IMR-90 (cell line): Measurements from ENCODE around the gene CD70. TPM values are rescaled to one million over a fixed set of nuclear protein-coding genes. Genes with fewer than 3 reads are reported as not detected.

ENCODE experiments used
- ATAC-seq: fragments of 200-7000 bp; cut with Tn5 transposase; 2 replicates; pipeline ENCODE4 v1.9.1; 2020; ENCODE audit warnings: low read depth, mild to moderate bottlenecking, moderate library complexity
- BruUV-seq: library from RNA; stranded (reverse); fragments of 400-500 nt; replicated peaks from 2 replicates; lab custom pipeline; 2021; lab: Mats Ljungman, UMichigan
- CTCF ChIA-PET: fragments of 300-600 bp; formaldehyde crosslinking; extraction: SDS; loops from one replicate; lab custom pipeline; 2021; ENCODE audit warnings: antibody characterized with exemption; lab: Yijun Ruan, JAX
- POLR2A ChIA-PET: fragments of 300-600 bp; sonication (Branson Sonifier 250); formaldehyde crosslinking; loops from one replicate; lab custom pipeline; 2022; ENCODE audit warnings: antibody characterized with exemption; ENCODE audit not compliant: unreplicated experiment; lab: Charles Lee
- DNase-seq: peaks from one replicate; pipeline ENCODE4 v3.0.0; 2013
- H2AFZ ChIP-seq: replicated peaks from 2 replicates; pipeline ENCODE3; 2013; ENCODE audit warnings: low read length, mild to moderate bottlenecking; ENCODE audit not compliant: poor library complexity
- H2AK5ac ChIP-seq: 2 replicates; pipeline ENCODE4 v1.6.1; 2013; ENCODE audit warnings: low read depth, low read length, inconsistent platforms
- H2AK9ac ChIP-seq: replicated peaks from 2 replicates; pipeline ENCODE3; 2013; ENCODE audit warnings: mild to moderate bottlenecking, low read depth, low read length, moderate library complexity; ENCODE audit not compliant: poor library complexity
- H2BK120ac ChIP-seq: 2 replicates; pipeline ENCODE4 v1.6.1; 2013; ENCODE audit warnings: low read depth, low read length, inconsistent platforms
- H2BK15ac ChIP-seq: 3 replicates; pipeline ENCODE4 v1.6.1; 2013; ENCODE audit warnings: low read depth, low read length, inconsistent platforms
- H2BK20ac ChIP-seq: 2 replicates; pipeline ENCODE4 v1.6.1; 2013; ENCODE audit warnings: low read depth, mild to moderate bottlenecking, inconsistent platforms, low read length, moderate library complexity
- H2BK5ac ChIP-seq: 2 replicates; pipeline ENCODE4 v1.6.1; 2013; ENCODE audit warnings: mild to moderate bottlenecking, low read depth, low read length, inconsistent platforms; ENCODE audit not compliant: poor library complexity, severe bottlenecking
- H3K14ac ChIP-seq: replicated peaks from 2 replicates; pipeline ENCODE4 v1.6.1; 2013; ENCODE audit warnings: low read depth, low read length, inconsistent platforms
- H3K18ac ChIP-seq: 2 replicates; pipeline ENCODE4 v1.6.1; 2013; ENCODE audit warnings: low read depth, low read length, control low read depth
- H3K23ac ChIP-seq: 2 replicates; pipeline ENCODE4 v1.6.1; 2013; ENCODE audit warnings: low read depth, low read length, inconsistent platforms
- H3K27ac ChIP-seq: 2 replicates; pipeline ENCODE4 v1.5.1; 2013; ENCODE audit warnings: mild to moderate bottlenecking, control low read depth, low read length; ENCODE audit not compliant: insufficient read depth
- H3K27me3 ChIP-seq: 2 replicates; pipeline ENCODE4 v1.6.1; 2013; ENCODE audit warnings: low read length; ENCODE audit not compliant: control insufficient read depth, insufficient read depth
- H3K36me3 ChIP-seq: 2 replicates; pipeline ENCODE4 v1.6.1; 2013; ENCODE audit warnings: low read length, mixed read lengths; ENCODE audit not compliant: control insufficient read depth, insufficient read depth
- H3K4ac ChIP-seq: 2 replicates; pipeline ENCODE4 v1.6.1; 2013; ENCODE audit warnings: low read depth, low read length, inconsistent platforms
- H3K4me1 ChIP-seq: 2 replicates; pipeline ENCODE4 v1.6.1; 2013; ENCODE audit warnings: low read length, mixed read lengths; ENCODE audit not compliant: control insufficient read depth, insufficient read depth
- H3K4me2 ChIP-seq: 2 replicates; pipeline ENCODE4 v1.6.1; 2013; ENCODE audit warnings: low read depth, mild to moderate bottlenecking, control low read depth, low read length, moderate library complexity
- H3K4me3 ChIP-seq: 2 replicates; pipeline ENCODE4 v1.5.1; 2013; ENCODE audit warnings: low read depth, mild to moderate bottlenecking, control low read depth, low read length, moderate library complexity; ENCODE audit not compliant: insufficient read depth
- H3K56ac ChIP-seq: 2 replicates; pipeline ENCODE4 v1.6.1; 2013; ENCODE audit warnings: low read length, inconsistent platforms; ENCODE audit not compliant: insufficient read depth; ENCODE audit errors: extremely low read depth
- H3K79me1 ChIP-seq, 2 experiments: 2 replicates each; pipeline ENCODE4 v1.6.1; 2013; ENCODE audit warnings: low read length in 2 of 2, inconsistent platforms in 1 of 2, low read depth in 1 of 2
- H3K9ac ChIP-seq: 2 replicates; pipeline ENCODE4 v1.6.1; 2013; ENCODE audit warnings: low read depth, low read length, control low read depth
- H3K9me1 ChIP-seq: 2 replicates; pipeline ENCODE4 v1.6.1; 2013; ENCODE audit warnings: low read length, inconsistent platforms; ENCODE audit not compliant: insufficient read depth
- H3K9me3 ChIP-seq: 2 replicates; pipeline ENCODE4 v1.6.1; 2013; ENCODE audit warnings: low read length; ENCODE audit not compliant: control insufficient read depth, insufficient read depth
- H4K20me1 ChIP-seq: 2 replicates; pipeline ENCODE4 v1.6.1; 2013; ENCODE audit warnings: low read length, inconsistent platforms; ENCODE audit not compliant: insufficient read depth
- H4K5ac ChIP-seq: 2 replicates; pipeline ENCODE4 v1.6.1; 2013; ENCODE audit warnings: mild to moderate bottlenecking, low read depth, low read length, control low read depth
- H4K8ac ChIP-seq, 2 experiments: 2 replicates each; pipeline ENCODE4 v1.6.1; 2013; ENCODE audit warnings: low read depth in 2 of 2, low read length in 2 of 2, control low read depth in 1 of 2, inconsistent platforms in 1 of 2
- H4K91ac ChIP-seq: 2 replicates; pipeline ENCODE4 v1.6.1; 2013; ENCODE audit warnings: low read depth, low read length, inconsistent platforms; ENCODE audit not compliant: insufficient read depth
- BHLHE40 ChIP-seq: fragments of 150-350 bp; IDR thresholded peaks from 2 replicates; pipeline ENCODE4 v1.6.1; 2016; ENCODE audit warnings: mild to moderate bottlenecking, low read depth, low read length
- CEBPB ChIP-seq: IDR thresholded peaks from 2 replicates; pipeline ENCODE4 v1.6.1; 2012; ENCODE audit warnings: low read depth, low read length, improper control_type of control experiment
- CHD1 ChIP-seq: IDR thresholded peaks from 2 replicates; pipeline ENCODE4 v1.6.1; 2012; ENCODE audit warnings: low read depth, low read length, improper control_type of control experiment
- CTCF ChIP-seq: conservative IDR thresholded peaks from 2 replicates; pipeline ENCODE4 v1.5.1; 2012; ENCODE audit warnings: mild to moderate bottlenecking, low read depth, low read length, improper control_type of control experiment
- ELK1 ChIP-seq: fragments of 150-350 bp; IDR thresholded peaks from 2 replicates; pipeline ENCODE4 v1.6.1; 2016; ENCODE audit warnings: low read depth, mild to moderate bottlenecking, low read length, moderate library complexity, borderline replicate concordance
- FOS ChIP-seq: fragments of 150-350 bp; IDR thresholded peaks from 2 replicates; pipeline ENCODE4 v1.6.1; 2016; ENCODE audit warnings: low read depth, low read length
- MAZ ChIP-seq: IDR thresholded peaks from 2 replicates; pipeline ENCODE4 v1.6.1; 2012; ENCODE audit warnings: low read depth, mild to moderate bottlenecking, low read length, improper control_type of control experiment, moderate library complexity, borderline replicate concordance
- MXI1 ChIP-seq: IDR thresholded peaks from 2 replicates; pipeline ENCODE4 v1.6.1; 2012; ENCODE audit warnings: low read depth, mild to moderate bottlenecking, low read length, moderate library complexity, borderline replicate concordance
- NFE2L2 ChIP-seq: fragments of 150-350 bp; IDR thresholded peaks from 2 replicates; pipeline ENCODE4 v1.6.1; 2016; ENCODE audit warnings: low read depth, mild to moderate bottlenecking, low read length
- POLR2A ChIP-seq: IDR thresholded peaks from 2 replicates; pipeline ENCODE4 v1.6.1; 2012; ENCODE audit warnings: mild to moderate bottlenecking, low read depth, low read length
- RFX5 ChIP-seq: IDR thresholded peaks from 2 replicates; pipeline ENCODE4 v1.8.0; 2012; ENCODE audit warnings: low read depth, mild to moderate bottlenecking, low read length, moderate library complexity
- USF2 ChIP-seq: fragments of 150-350 bp; IDR thresholded peaks from 2 replicates; pipeline ENCODE4 v1.6.1; 2017; ENCODE audit warnings: mild to moderate bottlenecking, antibody characterized with exemption, low read length, low read depth
- WGBS, 2 experiments: methylation state at CpG; one replicate each; pipeline versions ENCODE4 v1.1.5 to v1.1.7; 2013; ENCODE audit warnings: missing lambda C conversion rate in 2 of 2; ENCODE audit not compliant: insufficient read length in 1 of 2; ENCODE audit errors: extremely low coverage in 2 of 2; 5-methylcytosine and 5-hydroxymethylcytosine counted together
- dilution Hi-C: fragments of 300-500 bp; cut with HindIII; formaldehyde crosslinking; loops from one replicate; pipeline ENCODE4 v1.14.3; 2018; ENCODE audit warnings: low sequenced_read_pairs; ENCODE audit not compliant: unreplicated experiment
- in situ Hi-C: fragments of 300-500 bp; cut with MboI; formaldehyde crosslinking; loops from 3 replicates; pipeline ENCODE4 v1.14.3; 2019; ENCODE audit warnings: low sequenced_read_pairs, inconsistent platforms, mixed read lengths
- intact Hi-C: fragments of 100-400 bp; cut with micrococcal nuclease; formaldehyde crosslinking; loops from 2 replicates; pipeline ENCODE4 v1.10.0; 2022
- polyA plus RNA-seq, 3 experiments: library from polyadenylated mRNA; depleted of rRNA; stranded (reverse); fragments of >200 nt; gene quantifications; 2 replicates each; pipeline ENCODE4 v1.2.3, GENCODE V29; 2012; ENCODE audit warnings: low replicate concordance in 1 of 3
- total RNA-seq: library from RNA; depleted of rRNA; stranded (reverse); fragments of >200 nt; gene quantifications from 2 replicates; pipeline ENCODE4 v1.2.3, GENCODE V29; 2012

Gene CD70
- total and polyA plus RNA-seq, 2 of the 4 experiments (the other 2 are of a cell fraction): not detected

GRCh38 chr19:6577476-6578125, 13.3 kb downstream of the CD70 start:
- no peak overlapping the region for H3K9ac ChIP-seq
- WGBS, 2 experiments: no CpG with 5 or more reads among the region's 5 CpGs
- no peak overlapping the region for H3K4ac ChIP-seq
- no peak overlapping the region for H3K14ac ChIP-seq
- CTCF ChIA-PET: no interaction called here
- H2BK5ac ChIP-seq: peak overlapping the region; percentile 68
- H2BK15ac ChIP-seq: no peak overlapping the region
- no peak overlapping the region for H2AK9ac ChIP-seq
- H4K5ac ChIP-seq: no peak overlapping the region
- H4K91ac ChIP-seq: no peak overlapping the region
- peak overlapping the region in 1 of 2 experiments; percentile 42; a peak in 1 of 4 replicates for H4K8ac ChIP-seq
- H3K4me1 ChIP-seq: no peaks in the 10 kb centered on the region
- no peak overlapping the region for H3K27ac ChIP-seq
- DNase-seq: no peak
- H3K23ac ChIP-seq: no peak overlapping the region
- no peak for TF ChIP-seq NFE2L2
- TF ChIP-seq CEBPB: no peak
- TF ChIP-seq POLR2A: no peak
- TF ChIP-seq MAZ: no peak
- TF ChIP-seq USF2: no peak
- TF ChIP-seq CTCF: no peak
- no peak for TF ChIP-seq RFX5
- TF ChIP-seq CHD1: no peak
- TF ChIP-seq MXI1: no peak
- TF ChIP-seq ELK1: no peak
- no peak for TF ChIP-seq BHLHE40
- TF ChIP-seq FOS: no peak
- H2BK20ac ChIP-seq: no peak overlapping the region
- H3K18ac ChIP-seq: peak overlapping the region; percentile 16; the same call in 1 of the 2 replicates
- H3K4me3 ChIP-seq: no peak overlapping the region
- POLR2A ChIA-PET: no interaction called here
- in situ Hi-C loops (no loop called here), intact Hi-C loops (no loop called here), dilution Hi-C loops (no loop called here)
- H2AFZ ChIP-seq: no peak overlapping the region
- no peaks in the 10 kb centered on the region for H3K79me1 ChIP-seq
- H2BK120ac ChIP-seq: no peak overlapping the region
- BruUV-seq: no TSS peak
- no peak overlapping the region for H2AK5ac ChIP-seq
- H3K9me3 ChIP-seq: no peaks in the 10 kb centered on the region
- H3K4me2 ChIP-seq: no peak overlapping the region
- no peaks in the 10 kb centered on the region for H3K9me1 ChIP-seq
- H3K27me3 ChIP-seq: no peaks in the 10 kb centered on the region
- H4K20me1 ChIP-seq: no peaks in the 10 kb centered on the region
- H3K56ac ChIP-seq: no peak overlapping the region
- no peak for ATAC-seq
- H3K36me3 ChIP-seq: no peaks in the 10 kb centered on the region
